GM18858 (cell line): ENCODE data around the gene PRKAB1.

ENCODE experiments used
- ATAC-seq: cut with Tn5 transposase; IDR thresholded peaks from one replicate; pipeline ENCODE4 v1.9.1; 2021; ENCODE audit not compliant: unreplicated experiment

Gene PRKAB1

GRCh38 chr12:119710965-119711551 is 43.1 kb downstream of the PRKAB1 start:
- ATAC-seq, result no peak

DNA sequence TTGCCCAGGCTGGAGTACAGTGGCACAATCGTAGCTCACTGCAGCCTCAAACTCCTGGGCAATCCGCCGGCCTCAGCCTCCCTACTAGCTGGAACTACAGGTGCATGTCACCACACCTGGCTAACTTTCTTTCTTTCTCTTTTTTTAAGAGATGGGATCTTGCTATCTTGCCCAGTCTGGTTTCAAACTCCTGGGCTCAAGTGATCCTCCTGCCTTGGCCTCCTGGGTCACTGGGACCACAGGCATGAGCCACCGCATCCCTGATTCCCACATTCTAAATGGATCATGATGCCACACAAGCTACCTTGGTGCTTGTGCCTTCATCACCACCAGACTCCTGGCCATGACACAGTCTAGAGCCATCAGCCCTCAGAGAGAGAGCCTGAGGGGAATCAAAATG is 43.8 kb downstream of the PRKAB1 start:
- ATAC-seq, result no peak

GRCh38 chr12:119712721-119713120 is 44.8 kb downstream of the PRKAB1 start:
- no peak for ATAC-seq

DNA sequence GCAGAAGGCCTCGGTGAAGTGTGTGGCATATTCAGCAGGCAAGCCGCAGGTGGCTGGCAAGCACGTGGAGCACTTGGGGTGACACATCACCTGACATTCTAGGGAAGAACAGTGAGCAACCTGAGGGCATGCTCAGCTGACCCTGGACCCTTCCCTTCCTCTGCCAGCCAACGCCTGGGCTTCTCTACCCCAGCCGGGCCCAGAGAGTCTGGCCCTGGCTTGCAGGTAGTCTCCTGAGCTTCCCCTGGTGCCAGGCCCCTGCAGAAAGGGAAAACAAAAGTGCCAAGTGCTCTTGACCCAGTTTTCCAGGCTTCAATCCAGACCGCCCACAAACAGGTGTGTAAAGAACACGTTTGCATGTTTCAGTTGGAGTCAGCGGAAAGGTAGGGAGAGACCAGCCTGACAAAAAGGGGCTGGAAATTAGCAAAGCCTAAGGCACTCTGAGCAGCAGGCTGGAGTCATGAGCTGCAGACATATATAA is 45.7 kb downstream of the PRKAB1 start:
- ATAC-seq, result no peak

DNA sequence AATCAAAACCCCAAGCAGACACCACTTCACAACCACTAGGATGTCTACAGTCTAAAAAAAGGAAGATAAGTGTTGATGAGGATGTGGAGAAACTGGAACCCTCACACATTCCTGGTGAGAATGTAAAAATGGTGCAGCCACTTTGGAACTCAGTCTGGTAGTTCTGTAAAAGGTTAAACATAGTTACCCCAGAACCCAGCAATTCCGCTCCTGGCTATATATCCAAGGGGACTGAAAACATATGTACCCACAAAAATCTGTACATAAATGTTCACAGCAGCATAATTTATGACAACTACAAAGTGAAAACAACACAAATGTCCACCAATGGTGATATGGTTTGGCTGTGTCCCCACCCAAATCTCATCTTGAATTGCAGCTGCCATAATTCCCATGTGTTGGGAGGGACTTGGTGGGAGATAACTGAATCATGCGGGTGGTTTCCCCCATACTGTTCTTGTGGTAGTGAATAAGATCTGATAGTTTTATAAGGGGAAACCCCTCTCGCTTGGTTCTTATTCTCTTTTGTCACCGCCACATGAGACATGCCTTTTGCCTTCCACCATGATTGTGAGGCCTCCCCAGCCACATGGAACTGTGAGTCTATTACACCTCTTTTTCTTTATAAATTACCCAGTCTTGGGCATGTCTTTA is 46.8 kb downstream of the PRKAB1 start:
- no peak for ATAC-seq

GRCh38 chr12:119715268-119715620 is 47.3 kb downstream of the PRKAB1 start:
- ATAC-seq, result no peak

- ATAC-seq, result no peak
Measured at GRCh38 chr12:119718141-119718540, 50.2 kb downstream of the PRKAB1 start.

DNA sequence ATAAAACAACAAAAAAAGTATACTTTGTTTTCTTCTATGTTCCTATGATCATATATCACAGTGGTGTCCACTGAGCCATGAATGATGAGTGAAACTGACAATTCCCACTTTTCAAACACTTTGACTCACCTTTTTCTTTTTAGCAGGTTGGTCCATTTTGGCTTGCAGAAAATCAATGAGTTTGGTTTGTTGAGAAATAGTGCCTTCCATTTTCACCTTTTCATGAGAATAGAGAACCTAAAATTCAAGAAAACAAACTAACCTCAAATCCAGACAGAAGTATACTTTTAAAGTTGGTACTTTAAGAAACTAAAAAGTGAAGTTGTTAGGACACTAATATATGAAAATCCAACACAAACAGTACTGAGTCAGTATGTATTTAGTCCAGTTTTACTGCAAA is 52.4 kb downstream of the PRKAB1 start:
- no peak for ATAC-seq

DNA sequence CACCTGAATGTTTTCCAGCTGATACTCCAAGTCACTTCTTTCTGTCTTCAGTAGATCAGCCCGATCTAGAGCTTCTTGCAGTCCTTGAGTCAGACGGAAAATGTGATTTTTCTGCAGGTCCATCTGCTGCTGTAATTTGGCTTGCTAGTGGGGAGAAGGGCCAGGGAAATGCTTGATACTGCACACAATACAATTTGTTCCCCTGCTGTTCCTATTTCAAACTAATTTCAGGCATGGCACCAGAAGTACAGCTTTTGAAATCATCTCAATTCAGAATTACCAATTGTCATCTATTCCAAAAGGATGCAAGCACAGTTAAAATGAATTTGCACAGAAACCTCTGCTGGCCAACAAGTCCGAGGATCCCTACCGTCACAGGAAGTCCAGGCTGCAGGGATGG is 53.4 kb downstream of the PRKAB1 start:
- no peak for ATAC-seq

DNA sequence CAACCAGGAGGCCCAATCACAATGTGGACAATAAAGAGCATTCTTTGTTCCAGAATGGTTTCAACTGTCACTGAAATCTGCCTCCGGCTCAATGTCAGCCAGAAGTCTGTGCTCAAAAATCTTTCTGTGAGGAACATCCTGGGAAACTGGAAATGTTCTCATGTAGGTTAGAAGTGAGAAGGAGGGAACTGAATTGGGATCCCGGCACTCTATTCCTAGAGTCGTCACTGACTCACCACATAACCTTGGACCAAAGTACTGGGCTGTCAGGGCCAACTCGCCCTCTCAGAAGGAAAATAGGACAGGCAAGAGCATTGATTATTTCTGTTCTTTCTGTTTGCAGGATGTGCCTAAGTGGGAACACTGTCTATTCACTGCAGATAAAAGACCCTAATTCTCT is 57.6 kb downstream of the PRKAB1 start:
- ATAC-seq, result no peak

GRCh38 chr12:119727600-119728443 is 59.9 kb downstream of the PRKAB1 start:
- ATAC-seq, result no peak

- no peak for ATAC-seq
Measured at GRCh38 chr12:119728444-119728745, 60.5 kb downstream of the PRKAB1 start.

DNA sequence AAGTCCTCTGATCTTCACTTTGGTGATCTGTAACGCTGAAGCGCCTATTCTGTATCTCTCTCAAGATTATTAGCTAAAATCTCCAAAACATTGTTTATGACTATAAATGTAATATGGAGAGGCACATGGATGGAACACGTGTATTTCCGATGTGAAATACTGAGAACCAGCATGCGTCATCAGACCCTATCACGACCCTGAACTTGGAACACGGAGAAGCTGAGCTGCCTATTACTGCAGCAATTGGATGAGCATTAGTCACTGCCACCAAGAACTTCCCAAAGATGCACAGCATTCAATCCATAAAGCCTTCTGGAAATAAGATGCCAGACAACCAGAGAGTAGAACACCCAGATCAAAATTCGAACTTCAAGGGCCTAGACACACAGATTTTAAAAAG is 61.9 kb downstream of the PRKAB1 start:
- no peak for ATAC-seq

DNA sequence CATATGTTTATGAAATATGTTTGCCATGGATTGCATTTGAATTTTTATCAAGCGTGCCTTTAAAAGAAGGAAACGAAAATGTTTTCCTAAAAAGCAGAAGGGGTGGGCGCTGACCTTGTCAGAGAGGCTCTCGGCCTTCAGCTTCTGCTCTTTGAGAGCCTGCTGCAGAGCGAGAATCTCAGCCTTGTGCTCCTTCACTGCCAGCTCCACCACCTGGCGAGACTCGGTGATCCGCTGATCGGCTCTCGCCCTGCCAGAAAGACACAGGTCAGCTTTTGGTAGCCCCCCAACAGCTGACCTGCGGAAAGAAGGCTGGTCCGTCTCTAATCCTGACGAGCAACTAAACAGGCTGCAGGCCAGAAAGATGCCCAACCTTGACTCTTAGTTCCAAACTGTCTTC is 62.4 kb downstream of the PRKAB1 start:
- ATAC-seq, result no peak
